ENCODE data around the gene SESN3.

Gene SESN3

GRCh38 chr11:95121698-95122097 is 109.3 kb downstream of the SESN3 start:
- no peak for DNase-seq (ENCODE audit: low read depth, low spot score)

- DNase-seq (ENCODE audit: low read depth, low spot score), result no peak
Observed at GRCh38 chr11:95119361-95120060, 111.5 kb downstream of the SESN3 start.

GRCh38 chr11:95115597-95115996 is 115.4 kb downstream of the SESN3 start:
- DNase-seq (ENCODE audit: low read depth, low spot score), result no peak

Measured in activated naive CD8-positive, alpha-beta T cell treated with anti-CD3 and anti-CD28 coated beads, Interleukin-2, amount 50 U/mL, for 16 hours (primary cell).